ENCODE results near the gene PEPD.

Gene PEPD

GRCh38 chr19:33510462-33511194, 11.0 kb downstream of the PEPD start:
- no peak for DNase-seq

GRCh38 chr19:33509774-33510173, 11.8 kb downstream of the PEPD start:
- no peak for DNase-seq

- no peak for DNase-seq
Observed at GRCh38 chr19:33508941-33509614, 12.5 kb downstream of the PEPD start.

- DNase-seq, result no peak
Observed at GRCh38 chr19:33508431-33508830, 13.2 kb downstream of the PEPD start.

- DNase-seq, result no peak
Observed at GRCh38 chr19:33508009-33508408, 13.6 kb downstream of the PEPD start.

GRCh38 chr19:33507021-33507956, 14.3 kb downstream of the PEPD start:
- no peak for DNase-seq

GRCh38 chr19:33506498-33506897, 15.1 kb downstream of the PEPD start:
- no peak for DNase-seq

- DNase-seq, result no peak
Observed at GRCh38 chr19:33505823-33506222, 15.8 kb downstream of the PEPD start.

- DNase-seq, result no peak
Observed at GRCh38 chr19:33505148-33505547, 16.4 kb downstream of the PEPD start.

- DNase-seq, result no peak
Observed at GRCh38 chr19:33504058-33504444, 17.5 kb downstream of the PEPD start.

- DNase-seq, result no peak
Observed at GRCh38 chr19:33503433-33504057, 18.0 kb downstream of the PEPD start.

GRCh38 chr19:33503030-33503429, 18.6 kb downstream of the PEPD start:
- no peak for DNase-seq

GRCh38 chr19:33502521-33502920, 19.1 kb downstream of the PEPD start:
- DNase-seq, result no peak

- no peak for DNase-seq
Observed at GRCh38 chr19:33501693-33502356, 19.8 kb downstream of the PEPD start.

- no peak for DNase-seq
Observed at GRCh38 chr19:33500991-33501390, 20.6 kb downstream of the PEPD start.

- DNase-seq, result no peak
Observed at GRCh38 chr19:33500586-33500985, 21.0 kb downstream of the PEPD start.

- DNase-seq, result no peak
Observed at GRCh38 chr19:33499671-33500506, 21.7 kb downstream of the PEPD start.

- no peak for DNase-seq
Observed at GRCh38 chr19:33499248-33499647, 22.3 kb downstream of the PEPD start.

GRCh38 chr19:33498391-33499000, 23.1 kb downstream of the PEPD start:
- no peak for DNase-seq

- no peak for DNase-seq
Observed at GRCh38 chr19:33497778-33498175, 23.8 kb downstream of the PEPD start.

GRCh38 chr19:33497131-33497777, 24.3 kb downstream of the PEPD start:
- no peak for DNase-seq
